Fibroblast of upper back skin (primary cell): Measurements from ENCODE around the gene GANAB.
"Not testable (repeated sequence)": the region's sequence is repeated elsewhere in the genome, so short reads cannot be mapped to it uniquely, and the experiment has no call there.

ENCODE experiments used
- DNase-seq: peaks from one replicate; pipeline ENCODE4 v3.0.0-alpha.2; 2013

The GANAB gene

DNA sequence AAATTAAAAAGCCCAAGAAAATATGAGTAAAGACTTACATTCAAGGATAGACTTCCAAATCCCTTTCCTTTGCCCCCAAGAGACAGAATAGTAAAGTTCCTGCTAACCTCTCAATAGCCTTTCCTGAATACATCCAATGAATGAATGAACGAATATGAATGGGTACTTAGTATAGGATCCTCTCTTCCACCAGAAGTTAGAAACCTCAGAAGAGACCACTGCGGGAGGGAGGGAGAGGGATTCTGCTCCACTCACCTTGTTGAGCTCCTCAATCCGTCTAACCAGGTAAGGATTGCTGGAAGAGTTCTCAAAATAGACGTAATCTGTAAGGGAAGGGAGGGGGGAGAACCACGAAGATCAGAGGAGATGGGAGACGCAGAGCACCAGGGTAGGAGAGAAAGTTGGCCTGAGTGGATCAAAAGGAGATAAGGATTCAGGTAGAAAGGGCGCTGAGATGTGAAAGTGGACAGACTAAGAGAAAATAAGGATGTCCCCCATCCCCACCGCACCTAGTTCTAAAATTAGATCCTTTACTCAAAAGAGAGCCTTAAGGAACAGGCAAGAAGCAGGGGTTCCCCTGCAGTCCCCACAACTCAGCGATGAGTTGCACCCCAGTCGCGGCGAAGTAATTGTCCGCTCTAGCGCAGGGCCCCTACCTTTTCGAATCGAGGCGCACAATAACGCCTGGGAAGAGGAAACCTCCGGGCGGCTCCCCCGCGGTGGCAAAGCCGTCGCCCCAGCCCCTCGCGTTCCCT, 45.9 kb downstream of the GANAB start:
- DNase-seq = no peak

DNA sequence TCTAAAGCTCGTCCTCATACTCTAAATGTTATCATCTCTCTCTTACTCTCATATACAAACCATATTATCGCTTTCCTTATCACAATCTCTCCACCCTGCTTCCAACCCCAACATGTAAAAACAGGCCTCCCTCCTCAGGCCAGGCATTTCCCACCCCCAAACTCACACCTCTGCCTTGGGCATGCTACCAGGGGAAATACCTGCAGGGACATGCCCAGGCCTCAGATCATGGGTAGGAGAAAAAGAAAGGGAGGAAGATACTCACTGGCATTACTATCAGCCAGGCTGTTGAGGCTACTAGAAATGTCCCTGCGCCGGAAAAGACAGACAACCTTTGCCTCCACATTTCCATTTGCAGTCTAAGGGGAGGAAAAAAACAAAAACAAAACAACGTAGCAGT, 46.5 kb downstream of the GANAB start:
- no peak for DNase-seq

DNA sequence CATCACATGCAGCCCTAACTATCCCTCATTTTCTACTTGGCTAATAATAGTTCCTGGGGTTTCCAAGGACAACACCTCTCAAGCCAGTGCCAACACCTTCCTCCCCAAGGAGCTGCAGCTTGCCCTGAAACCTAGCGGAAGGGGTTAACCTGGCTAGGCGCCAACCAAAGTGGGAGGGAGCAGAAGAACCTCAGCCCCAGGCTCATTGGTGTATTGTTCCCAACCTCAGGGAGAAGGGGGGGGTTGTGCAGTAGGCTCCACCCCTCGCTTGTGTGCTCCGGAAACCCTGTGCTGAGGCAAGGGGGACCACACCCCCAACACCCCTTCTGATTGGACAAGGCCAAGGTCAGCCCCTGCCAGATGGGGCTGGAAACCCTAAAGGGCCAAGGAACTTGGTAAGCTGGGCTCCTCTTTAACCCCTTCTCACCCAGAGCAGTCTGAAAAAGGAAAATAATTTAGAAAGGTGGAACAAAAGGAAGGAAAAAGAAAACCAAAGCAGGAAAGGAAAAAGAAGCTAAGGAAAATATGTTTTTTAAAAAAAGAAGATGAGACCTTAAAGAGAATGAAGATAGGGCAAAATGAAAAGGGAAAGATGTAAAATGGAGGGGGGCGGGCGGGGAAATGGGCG, 47.2 kb downstream of the GANAB start:
- DNase-seq = peak; percentile 99

DNA sequence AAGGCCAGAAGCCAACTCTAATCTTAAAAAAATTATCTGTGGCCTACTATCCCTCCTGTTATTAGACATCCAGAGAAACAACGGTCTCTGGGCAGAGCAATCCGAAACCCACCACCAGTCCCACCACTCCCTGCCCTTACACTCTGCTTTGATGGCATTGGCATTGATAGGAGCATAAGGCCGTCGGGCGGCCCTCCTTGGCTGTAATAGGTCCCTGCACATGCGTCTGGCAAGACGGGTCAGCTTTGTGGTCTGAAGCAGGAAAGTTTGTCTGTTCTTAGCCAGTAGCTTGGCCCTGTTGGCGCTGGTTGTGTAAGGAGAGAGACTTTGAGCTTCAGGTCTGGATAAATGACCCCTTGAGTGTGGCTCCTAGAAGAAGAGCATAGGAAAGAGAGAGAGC, 51.3 kb downstream of the GANAB start:
- DNase-seq = no peak

DNA sequence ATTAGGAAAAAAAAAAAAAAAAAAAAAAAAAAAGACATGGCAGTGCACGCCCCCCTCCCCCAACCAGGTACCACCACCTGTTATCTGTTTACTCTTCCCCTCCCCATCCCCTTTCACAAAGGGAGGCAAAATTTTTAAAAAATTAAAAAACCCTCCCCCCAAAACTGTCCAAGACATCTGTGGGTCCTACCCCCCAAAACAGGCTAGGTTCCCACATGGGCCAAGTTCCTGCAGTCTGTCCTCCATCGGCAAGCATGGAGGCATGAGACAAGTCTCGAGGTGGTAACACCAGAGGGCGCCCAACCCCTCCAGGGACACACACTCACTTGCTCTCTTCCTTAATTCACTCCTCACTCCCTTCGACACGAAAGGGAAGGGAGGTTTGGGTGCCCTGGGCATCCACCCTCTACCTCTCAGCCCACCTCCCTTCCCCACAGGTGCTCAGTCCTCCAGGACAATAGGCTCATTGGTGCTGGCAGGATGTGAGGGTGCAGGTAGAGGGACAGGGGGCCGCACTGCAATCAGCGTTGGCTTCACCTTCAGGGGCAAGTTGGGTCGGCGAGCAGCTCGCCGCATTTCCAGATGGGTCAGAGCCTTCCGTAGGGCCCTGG, 52.9 kb downstream of the GANAB start:
- peak; percentile 73 for DNase-seq

DNA sequence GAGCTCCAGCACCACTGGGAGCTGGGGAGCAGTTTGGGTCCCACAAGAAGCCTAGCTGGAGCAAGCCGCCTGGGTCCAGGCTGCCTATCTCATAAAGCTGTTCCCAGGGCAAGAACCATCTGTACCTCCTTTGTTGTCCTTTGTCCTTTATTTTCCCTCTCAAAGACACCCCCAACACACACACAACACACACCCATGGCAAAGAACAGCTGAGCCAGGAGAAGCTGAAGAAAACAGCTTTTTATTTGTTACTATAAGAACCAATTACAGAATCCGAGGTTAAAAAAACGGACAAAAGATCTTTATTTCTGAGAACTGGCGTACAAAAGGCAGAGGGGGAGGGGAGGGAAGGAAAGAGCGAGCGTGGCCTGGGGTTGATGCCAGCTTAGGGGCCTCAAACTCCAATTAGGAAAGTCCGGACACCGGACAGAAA, 53.4 kb downstream of the GANAB start:
- DNase-seq = no peak

DNA sequence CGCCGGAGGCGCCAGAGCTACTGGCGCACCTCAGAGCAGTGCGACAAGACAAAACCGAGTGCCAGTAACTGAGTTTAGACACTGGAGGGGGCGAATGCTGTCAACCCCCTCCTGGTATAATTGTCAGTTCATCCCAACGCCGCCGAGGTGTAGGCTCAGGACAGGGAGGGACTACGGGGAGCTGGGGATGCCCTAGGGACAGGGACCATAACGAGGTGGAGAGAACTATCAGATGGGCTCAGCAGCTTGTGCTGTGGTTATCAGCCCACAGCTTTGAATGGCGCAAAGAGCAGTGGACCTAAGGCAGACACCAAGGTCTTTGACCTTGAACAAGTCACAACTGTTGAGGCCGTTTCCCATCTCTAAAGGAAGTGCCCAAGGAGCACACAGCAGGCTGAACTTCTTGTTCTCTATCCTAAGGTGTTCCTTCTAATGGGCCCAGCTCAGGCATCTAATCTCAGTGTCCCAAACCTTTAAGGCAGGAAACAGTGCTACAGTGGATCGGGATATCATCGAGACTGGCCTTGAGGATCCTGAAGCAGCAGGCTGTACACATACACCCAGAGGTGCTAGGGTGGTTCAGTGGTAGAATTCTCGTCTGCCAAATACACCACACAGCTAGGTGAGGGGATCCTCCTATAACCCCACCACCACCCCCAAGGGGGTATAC, 54.1 kb downstream of the GANAB start:
- no peak for DNase-seq

DNA sequence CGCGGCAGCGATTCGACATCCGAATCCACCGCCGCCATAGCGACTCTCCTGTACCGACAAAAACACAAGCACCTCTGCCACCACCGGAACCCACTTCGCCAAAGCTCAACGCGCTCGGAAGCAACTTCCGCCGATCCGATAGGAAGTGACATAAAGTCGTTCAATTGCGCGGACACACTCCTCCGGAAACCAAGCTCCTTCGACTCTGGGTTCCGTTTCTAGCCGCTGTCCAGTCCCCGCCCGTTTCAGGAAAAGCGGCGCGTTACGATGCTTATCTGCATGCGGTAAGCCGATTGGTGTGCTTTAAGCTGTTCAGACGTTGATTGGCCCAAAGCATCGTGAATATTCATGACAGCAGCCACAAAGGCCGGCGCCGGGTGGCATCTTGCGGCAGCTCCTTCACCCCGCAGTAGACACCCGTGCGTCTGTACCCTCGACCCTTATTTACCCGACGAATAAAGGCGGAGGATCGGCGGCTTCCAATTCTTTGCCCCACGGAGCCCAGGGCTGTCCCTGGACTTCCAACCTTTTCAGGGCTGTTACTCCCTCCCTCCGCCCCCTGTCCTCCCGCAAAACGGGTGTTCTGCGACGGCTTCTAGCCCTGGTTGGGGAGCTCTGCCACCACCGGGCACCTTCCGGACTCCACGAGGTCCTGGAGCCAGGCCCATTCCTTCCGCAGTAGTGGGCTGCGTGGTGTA, 54.8 kb downstream of the GANAB start, which contains the start of gene TUT1:
Gene TUT1, minus strand, starts transcription at position 76 of the 698 bp plus-strand sequence. Its CDS starts 38 bp downstream, at position 38.
- DNase-seq = peak; percentile 98

DNA sequence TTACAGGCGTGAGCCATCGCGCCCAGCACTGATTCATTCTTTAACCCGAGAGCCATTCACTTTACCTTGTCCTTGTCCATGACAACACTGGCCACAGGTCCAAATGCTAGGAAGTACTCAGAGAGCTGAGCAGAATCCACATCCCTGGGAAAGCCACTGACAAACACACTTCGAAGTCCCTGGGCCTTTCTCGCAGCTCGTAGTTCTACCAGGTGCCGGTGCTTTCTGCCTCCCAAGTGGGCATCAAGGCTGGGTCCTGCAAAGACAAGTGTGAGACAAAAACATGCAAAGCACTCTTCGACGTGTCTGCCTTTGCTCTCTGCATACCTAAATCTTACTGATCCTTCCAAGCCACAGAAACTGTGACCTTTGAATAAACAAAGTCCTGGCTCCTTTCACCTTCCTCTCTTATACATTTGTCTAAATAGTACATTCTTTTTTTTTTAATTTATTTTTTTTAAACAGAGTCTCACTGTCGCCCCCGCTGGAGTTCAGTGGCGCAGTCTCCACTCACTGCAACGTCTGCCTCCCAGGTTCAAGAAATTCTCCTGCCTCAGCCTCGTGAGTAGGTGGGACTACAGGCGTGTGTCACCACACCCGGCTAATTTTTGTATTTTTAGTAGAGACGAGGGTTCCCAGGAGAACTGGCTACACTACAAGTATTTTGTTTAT, 57.3 kb downstream of the GANAB start:
- no peak for DNase-seq

DNA sequence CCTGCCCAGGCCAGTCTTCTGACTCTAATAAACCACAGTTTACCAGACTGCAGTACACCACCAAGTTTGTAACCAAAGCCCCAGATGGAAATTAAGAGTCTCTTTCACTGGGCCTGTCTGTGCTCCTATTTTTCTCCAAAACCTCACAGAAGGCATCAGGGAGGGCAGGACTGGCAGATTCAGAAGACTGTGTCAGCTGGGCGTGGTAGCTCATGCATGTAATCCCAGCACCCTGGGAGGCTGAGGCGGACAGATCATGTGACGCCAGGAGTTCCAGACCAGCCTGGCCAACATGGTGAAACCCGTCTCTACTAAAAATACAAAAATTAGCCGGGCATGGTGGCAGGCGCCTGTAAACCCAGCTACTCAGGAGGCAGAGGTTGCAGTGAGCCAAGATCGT, 61.1 kb downstream of the GANAB start:
- DNase-seq = not testable (repeated sequence)

DNA sequence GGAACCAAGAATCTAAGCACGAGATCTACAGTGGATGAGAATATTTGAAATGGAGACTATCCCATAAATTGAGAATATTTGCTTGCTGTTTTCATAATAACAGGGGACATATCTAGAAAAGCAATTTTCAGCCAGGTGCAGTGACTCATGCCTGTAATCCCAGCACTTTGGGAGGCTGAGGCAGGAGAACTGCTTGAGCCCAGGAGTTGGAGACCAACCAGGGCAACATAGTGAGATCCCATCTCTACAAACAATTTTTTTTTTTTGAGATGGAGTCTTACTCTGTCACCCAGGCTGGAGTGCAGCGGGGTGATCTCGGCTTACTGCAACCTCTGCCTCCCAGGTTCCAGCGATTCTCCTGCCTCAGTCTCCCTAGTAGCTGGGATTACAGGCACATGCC, 64.7 kb downstream of the GANAB start:
- DNase-seq = not testable (repeated sequence)

DNA sequence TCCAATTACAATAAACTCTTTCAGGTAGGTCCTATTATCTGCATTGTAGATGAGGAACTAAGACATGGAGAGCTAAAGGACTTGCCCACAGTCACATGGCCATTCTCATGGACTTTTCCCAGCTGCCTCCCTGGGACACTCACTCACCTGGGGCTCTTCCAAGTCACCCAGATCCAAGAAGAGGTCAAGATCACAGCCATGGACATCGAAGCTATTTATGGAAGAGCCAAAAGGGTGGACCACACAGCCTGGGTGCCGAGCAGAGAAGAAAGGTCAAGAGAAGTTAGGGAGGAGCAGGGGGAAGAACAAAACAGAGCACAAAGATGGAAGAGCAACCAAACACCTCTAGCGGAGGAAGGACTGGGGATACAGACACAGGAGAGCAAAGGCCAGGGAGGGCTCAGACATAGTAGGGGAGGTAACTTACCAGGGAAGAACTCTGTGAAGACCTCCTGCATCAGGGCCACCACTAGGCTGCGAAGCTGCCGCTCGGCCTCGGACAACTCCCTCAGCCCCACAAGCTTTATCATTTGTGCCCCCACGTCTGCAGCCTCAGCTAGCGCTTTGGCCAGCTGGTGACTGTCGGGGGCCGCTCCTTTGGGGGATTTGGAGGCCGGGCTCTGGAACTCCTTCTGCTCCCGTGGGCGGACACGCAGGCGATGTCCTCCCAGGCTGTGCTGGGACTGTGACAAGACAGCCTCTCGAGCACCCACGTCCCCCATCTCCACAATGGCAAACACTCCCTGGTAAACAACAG, 65.3 kb downstream of the GANAB start:
- no peak for DNase-seq

DNA sequence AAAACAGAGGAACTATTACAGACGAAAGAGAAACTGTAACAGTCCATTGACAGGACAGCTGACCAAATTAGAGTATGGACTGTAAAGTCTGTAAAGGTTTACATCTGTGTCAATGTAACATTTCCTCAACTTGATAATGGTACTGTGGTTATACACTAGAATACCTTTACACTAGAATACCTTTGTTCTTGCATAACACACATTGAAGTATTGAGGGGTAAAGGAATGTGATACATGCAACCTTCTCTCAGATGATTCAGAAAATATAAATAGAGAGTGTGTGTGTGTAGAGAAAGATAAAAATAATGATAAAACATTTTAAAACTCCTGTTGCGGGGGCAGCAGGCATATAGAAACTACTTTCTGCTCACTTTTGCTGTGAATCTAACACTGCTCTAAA, 67.2 kb downstream of the GANAB start:
- DNase-seq = no peak

DNA sequence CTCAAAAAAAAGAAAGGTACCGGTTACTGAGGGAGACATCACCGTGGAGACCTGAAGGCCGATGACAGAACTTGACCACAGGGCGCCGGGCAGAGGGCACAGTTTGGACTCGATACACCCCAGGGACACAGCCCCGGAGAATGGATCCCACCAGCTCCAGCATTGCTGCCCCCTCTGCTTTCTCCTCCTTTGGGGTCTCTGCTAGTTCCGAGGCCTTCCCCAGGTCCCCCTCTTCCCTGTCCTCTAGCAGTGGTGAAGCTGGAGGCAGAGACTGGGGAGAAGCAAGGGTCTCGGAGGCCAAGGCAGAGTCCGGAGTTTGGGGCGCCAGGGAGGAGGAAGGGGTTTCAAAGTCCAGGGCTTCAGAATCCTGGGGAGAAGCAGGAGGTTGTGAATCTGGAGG, 67.9 kb downstream of the GANAB start:
- no peak for DNase-seq

DNA sequence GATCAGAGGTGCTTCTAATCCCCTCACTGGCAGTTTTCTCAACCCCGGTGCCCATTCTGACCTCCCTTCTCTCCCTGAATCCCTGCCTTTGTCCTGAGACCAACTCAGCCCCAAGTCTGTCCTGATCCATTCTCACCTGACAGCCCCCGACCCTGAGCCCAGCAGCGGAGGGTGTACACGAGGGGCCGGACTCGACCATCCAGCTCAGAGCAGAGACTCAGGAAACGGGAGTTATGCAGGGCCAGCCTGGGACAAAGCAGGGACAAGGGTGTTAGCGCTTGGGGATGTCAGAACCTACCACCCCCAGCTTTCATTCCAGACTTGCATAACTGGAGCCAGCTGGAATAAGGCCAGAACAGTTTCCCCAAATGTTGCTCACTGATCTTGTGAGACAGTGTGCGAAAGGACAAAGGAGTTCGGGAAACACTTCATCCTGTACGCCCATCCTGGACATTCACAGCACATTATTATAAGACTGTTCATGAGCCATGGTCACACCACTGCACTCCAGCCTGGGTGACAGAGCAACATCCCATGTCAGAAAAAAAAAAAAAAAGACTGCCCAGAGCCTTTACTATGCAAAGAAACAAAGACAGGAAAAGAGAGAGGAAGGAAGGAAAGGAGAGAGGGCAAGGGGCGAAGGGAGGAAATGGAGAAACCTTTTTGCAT, 69.2 kb downstream of the GANAB start:
- DNase-seq = no peak

DNA sequence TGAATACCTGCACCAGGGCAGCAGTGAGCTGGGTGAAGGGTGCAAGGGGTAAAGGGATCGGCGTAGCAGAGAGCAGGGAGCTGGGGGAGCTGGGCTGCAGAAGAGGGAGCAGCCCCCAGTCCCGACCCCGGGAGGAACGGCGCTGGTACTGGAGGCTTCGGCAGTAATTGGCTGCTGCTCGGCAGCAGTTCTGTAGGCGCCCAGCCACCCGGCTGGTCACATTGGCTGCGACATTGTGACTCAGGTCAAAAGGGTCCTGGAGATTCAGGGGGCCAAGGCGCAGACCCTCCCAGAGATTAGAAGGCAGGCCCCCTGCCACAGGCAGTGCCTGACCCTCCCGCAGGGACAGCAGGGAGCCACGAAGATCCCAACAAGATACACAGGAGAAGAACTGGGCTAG, 70.6 kb downstream of the GANAB start:
- DNase-seq = no peak

DNA sequence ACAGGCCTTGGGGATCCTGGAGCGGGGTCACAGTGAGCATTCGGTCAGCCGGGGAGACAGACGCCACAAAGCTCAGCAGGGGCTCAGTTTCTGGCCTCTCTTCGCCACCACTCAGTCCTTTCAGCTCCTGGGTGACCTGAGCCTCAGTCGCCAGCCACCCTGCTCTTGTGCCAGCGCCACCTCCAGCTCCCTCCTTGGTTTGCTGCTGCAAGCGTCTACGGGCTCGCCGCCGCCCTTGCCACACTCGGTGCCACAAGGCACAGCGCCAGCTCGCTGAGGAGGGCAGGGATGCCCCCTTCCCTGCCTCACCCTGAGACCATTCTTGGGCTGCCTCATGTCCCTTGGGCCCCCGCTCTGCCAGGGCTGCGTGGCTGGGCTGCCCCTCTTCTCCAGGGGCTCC, 71.3 kb downstream of the GANAB start:
- DNase-seq = no peak
